HEK293T (cell line): Measurements from ENCODE around the gene MCMBP.

Source experiments
- CTCF ChIA-PET: fragments of 350-600 bp; formaldehyde crosslinking; extraction: SDS; loops from one replicate; lab custom pipeline; 2021; ENCODE audit warnings: antibody characterized with exemption, inconsistent platforms; lab: Yijun Ruan, JAX
- POLR2A ChIA-PET: fragments of 350-600 bp; formaldehyde crosslinking; extraction: SDS; loops from one replicate; lab custom pipeline; 2020; ENCODE audit warnings: antibody characterized with exemption, inconsistent platforms; lab: Yijun Ruan, JAX
- DNase-seq: peaks from one replicate; pipeline ENCODE4 v3.0.0; 2012; ENCODE audit warnings: mixed read lengths; ENCODE audit errors: extremely low spot score
- ARNT ChIP-seq: fragments of 450-650 bp; IDR thresholded peaks from 2 replicates; pipeline ENCODE4 v1.6.1; 2017; ENCODE audit warnings: mild to moderate bottlenecking
- BHLHE40 ChIP-seq: fragments of 450-650 bp; IDR thresholded peaks from 2 replicates; pipeline ENCODE4 v1.6.1; 2016; ENCODE audit warnings: mild to moderate bottlenecking, moderate library complexity, borderline replicate concordance
- CTBP1 ChIP-seq: fragments of 450-650 bp; IDR thresholded peaks from 2 replicates; pipeline ENCODE4 v1.6.1; 2016; ENCODE audit warnings: borderline replicate concordance
- ELF4 ChIP-seq: fragments of 450-650 bp; IDR thresholded peaks from 2 replicates; pipeline ENCODE4 v1.6.1; 2017; ENCODE audit warnings: antibody characterized with exemption
- FOXA1 ChIP-seq: fragments of 450-650 bp; IDR thresholded peaks from 2 replicates; pipeline ENCODE4 v1.6.1; 2016; ENCODE audit warnings: mild to moderate bottlenecking
- FOXK2 ChIP-seq: fragments of 450-650 bp; IDR thresholded peaks from 2 replicates; pipeline ENCODE4 v1.6.1; 2016; ENCODE audit warnings: mild to moderate bottlenecking
- FOXM1 ChIP-seq: fragments of 450-650 bp; IDR thresholded peaks from 2 replicates; pipeline ENCODE4 v1.6.1; 2017; ENCODE audit warnings: mild to moderate bottlenecking, borderline replicate concordance
- HDGF ChIP-seq: fragments of 450-650 bp; IDR thresholded peaks from 2 replicates; pipeline ENCODE4 v1.6.1; 2017; ENCODE audit warnings: antibody characterized with exemption, borderline replicate concordance
- L3MBTL2 ChIP-seq: fragments of 450-650 bp; conservative IDR thresholded peaks from 2 replicates; pipeline ENCODE4 v1.6.1; 2016; ENCODE audit warnings: mild to moderate bottlenecking
- LEF1 ChIP-seq: fragments of 450-650 bp; IDR thresholded peaks from 2 replicates; pipeline ENCODE4 v1.6.1; 2017; ENCODE audit warnings: mild to moderate bottlenecking, borderline replicate concordance
- NFRKB ChIP-seq: fragments of 450-650 bp; IDR thresholded peaks from 2 replicates; pipeline ENCODE4 v1.6.1; 2016; ENCODE audit warnings: mild to moderate bottlenecking, moderate library complexity
- SP1 ChIP-seq: fragments of 450-650 bp; IDR thresholded peaks from 2 replicates; pipeline ENCODE4 v1.6.1; 2017
- SUZ12 ChIP-seq: fragments of 450-650 bp; IDR thresholded peaks from 2 replicates; pipeline ENCODE4 v1.6.1; 2016; ENCODE audit warnings: mild to moderate bottlenecking
- TARDBP ChIP-seq: fragments of 450-650 bp; IDR thresholded peaks from 2 replicates; pipeline ENCODE4 v1.6.1; 2016
- ZNF384 ChIP-seq: fragments of 450-650 bp; IDR thresholded peaks from 2 replicates; pipeline ENCODE4 v1.6.1; 2016
- TF ChIP-seq, protein P1 (sequence below): fragments of 450-650 bp; IDR thresholded peaks from 2 replicates; pipeline ENCODE4 v1.6.1; 2016

The MCMBP gene

GRCh38 chr10:119834188-119834587 lies 38.5 kb downstream of the MCMBP start:
- DNase-seq = no peak
- TF ChIP-seq FOXK2 (no peak), ARNT (no peak), BHLHE40 (no peak), TARDBP (no peak), HDGF (no peak), NFRKB (no peak), L3MBTL2 (no peak)
- ChIA-PET POLR2A (no interaction called here), CTCF (no interaction called here)

DNA sequence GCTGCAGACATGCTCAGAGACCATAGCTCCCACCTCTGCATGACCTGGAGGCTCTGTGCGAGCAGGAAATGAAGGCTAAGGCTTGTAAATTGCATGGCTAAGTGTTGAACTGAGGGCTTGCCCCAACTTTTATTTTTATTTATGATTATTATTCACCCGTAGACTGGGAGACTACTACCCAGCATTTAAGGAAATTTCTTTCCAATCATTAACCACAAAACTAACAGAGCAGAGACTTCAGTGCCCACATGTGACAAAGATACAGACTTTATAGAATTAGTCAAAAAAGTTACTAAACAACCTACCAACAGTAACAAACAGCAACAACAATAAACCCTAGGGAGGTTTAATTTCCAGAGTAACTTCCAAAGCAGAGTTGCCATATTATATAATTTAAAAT lies 39.7 kb downstream of the MCMBP start:
- ChIA-PET CTCF (interaction anchor here (0.6 to 0.7 kb wide), 2 partner anchors 134 to 829 kb away, joined by 3 to 4 read pairs; no protein-coding TSS in a partner anchor), POLR2A (no interaction called here)
- DNase-seq = no peak

DNA sequence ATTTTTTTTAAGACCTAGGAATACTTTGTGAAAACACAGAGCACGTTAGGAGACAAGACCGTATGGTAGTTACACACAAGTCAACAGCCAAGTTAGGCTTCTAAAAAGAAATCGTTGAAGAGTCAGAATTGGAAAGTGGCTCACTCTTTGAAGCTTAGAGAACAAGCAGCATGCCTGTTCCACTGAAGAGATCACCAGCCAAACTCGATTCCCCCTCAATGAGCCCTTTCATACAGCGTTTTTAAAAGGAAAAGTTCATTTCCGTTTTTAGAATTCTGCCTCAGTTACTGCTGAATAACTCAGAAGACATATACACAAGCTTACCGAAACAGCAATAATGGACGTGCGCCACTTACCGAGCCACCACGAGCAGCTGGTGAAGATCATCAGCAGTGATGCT lies 41.0 kb downstream of the MCMBP start:
- POLR2A ChIA-PET = no interaction called here
- no peak for DNase-seq
- CTCF ChIA-PET = no interaction called here
- TF ChIP-seq ARNT (no peak), NFRKB (no peak), SUZ12 (no peak), L3MBTL2 (no peak), FOXK2 (no peak), FOXA1 (no peak), BHLHE40 (no peak), SP1 (no peak), CTBP1 (no peak), FOXM1 (no peak), LEF1 (no peak), ELF4 (no peak), HDGF (no peak), TARDBP (no peak), ZNF384 (no peak)
- TF ChIP-seq, protein P1, sequence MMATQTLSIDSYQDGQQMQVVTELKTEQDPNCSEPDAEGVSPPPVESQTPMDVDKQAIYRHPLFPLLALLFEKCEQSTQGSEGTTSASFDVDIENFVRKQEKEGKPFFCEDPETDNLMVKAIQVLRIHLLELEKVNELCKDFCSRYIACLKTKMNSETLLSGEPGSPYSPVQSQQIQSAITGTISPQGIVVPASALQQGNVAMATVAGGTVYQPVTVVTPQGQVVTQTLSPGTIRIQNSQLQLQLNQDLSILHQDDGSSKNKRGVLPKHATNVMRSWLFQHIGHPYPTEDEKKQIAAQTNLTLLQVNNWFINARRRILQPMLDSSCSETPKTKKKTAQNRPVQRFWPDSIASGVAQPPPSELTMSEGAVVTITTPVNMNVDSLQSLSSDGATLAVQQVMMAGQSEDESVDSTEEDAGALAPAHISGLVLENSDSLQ = no peak

More for the DNA sequence above, 39.7 kb downstream of the MCMBP start:
- TF ChIP-seq NFRKB (no peak), ARNT (no peak), SUZ12 (no peak), ZNF384 (no peak), L3MBTL2 (no peak), TARDBP (no peak), CTBP1 (no peak), ELF4 (no peak), HDGF (no peak), BHLHE40 (no peak)
- TF ChIP-seq, protein P1 = no peak

DNA sequence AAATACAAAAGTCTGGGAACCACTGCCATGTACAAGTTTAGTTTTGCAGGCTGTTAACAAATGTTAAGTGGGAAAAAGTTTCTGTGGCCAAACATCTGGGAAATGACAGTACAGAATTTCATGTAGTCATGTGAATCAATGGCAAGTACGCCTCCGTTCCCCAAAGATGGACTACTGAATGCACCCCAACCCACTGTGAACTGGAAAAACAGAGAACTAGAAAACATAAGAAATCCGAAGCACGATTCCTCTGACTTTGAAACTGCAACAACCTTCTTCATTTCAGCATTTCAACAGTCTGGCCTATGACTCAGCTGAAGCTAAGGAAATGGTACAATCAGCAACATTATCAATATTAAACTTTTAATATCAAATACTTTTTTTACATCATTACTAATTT lies 41.8 kb downstream of the MCMBP start:
- POLR2A ChIA-PET = no interaction called here
- no peak for TF ChIP-seq FOXA1
- no peak for TF ChIP-seq ZNF384
- TF ChIP-seq HDGF = no peak
- no peak for TF ChIP-seq CTBP1
- TF ChIP-seq SUZ12 = no peak
- TF ChIP-seq L3MBTL2 = no peak
- CTCF ChIA-PET = no interaction called here
- DNase-seq = no peak

DNA sequence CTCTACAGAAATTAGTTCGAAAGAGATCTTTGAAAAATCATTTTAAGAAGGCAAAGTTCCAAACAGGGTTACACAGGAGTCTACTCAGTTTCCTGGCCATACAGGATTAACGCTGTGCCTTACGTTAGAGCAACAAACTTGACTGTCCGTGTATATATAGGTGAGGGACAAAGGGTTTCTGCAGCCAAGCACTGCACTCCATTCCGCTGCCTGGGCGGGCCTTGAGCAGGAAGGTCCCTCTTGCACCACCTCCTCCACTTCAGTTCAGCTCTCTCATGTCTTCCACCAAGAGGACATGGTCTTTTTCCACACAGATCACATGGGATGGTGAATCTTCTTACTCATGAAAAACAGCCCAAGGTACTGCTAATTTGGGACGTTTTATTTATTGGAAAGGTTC lies 43.2 kb downstream of the MCMBP start:
- DNase-seq = no peak
- ChIA-PET POLR2A (no interaction called here), CTCF (no interaction called here)
- TF ChIP-seq, protein P1 = no peak
- no peak for TF ChIP-seq SUZ12
- no peak for TF ChIP-seq ZNF384
- TF ChIP-seq SP1 = no peak
- TF ChIP-seq ELF4 = no peak
- TF ChIP-seq ARNT = no peak
- no peak for TF ChIP-seq FOXK2
- TF ChIP-seq FOXA1 = no peak
- TF ChIP-seq CTBP1 = no peak
- no peak for TF ChIP-seq HDGF
- no peak for TF ChIP-seq FOXM1
- TF ChIP-seq NFRKB = no peak
- no peak for TF ChIP-seq BHLHE40
- TF ChIP-seq L3MBTL2 = no peak
- TF ChIP-seq LEF1 = no peak

GRCh38 chr10:119827430-119827829 lies 45.2 kb downstream of the MCMBP start:
- TF ChIP-seq FOXM1 (no peak), SUZ12 (no peak), LEF1 (no peak)
- ChIA-PET POLR2A (no interaction called here), CTCF (no interaction called here)
- no peak for DNase-seq

- TF ChIP-seq HDGF (no peak), FOXA1 (no peak), ARNT (no peak), CTBP1 (no peak)
- POLR2A ChIA-PET = no interaction called here
- DNase-seq = no peak
- CTCF ChIA-PET = no interaction called here
Measured at GRCh38 chr10:119826771-119827170, 45.9 kb downstream of the MCMBP start.
